Vagina (tissue), 2 donors: Measurements from ENCODE around the gene ACAD10. TPM values are rescaled to one million over a fixed set of nuclear protein-coding genes. Genes with fewer than 3 reads are reported as not detected.

Experiments used
- DNase-seq, 2 donors: peaks; one replicate each; pipeline ENCODE4 v3.0.0-alpha.2; 2017; ENCODE audit errors: extremely low spot score in 2 of 2
- H3K27ac ChIP-seq: fragments of 200-600 bp; sonication (generic); one replicate; pipeline ENCODE4 v1.5.1; 2019
- H3K27me3 ChIP-seq: fragments of 200-600 bp; sonication (generic); one replicate; pipeline ENCODE4 v1.5.1; 2019
- H3K36me3 ChIP-seq, 2 donors: fragments of 200-600 bp; sonication (generic); one replicate each; pipeline ENCODE4 v1.5.1; 2017 to 2019
- H3K4me1 ChIP-seq: fragments of 200-600 bp; sonication (generic); one replicate; pipeline ENCODE4 v1.5.1; 2019
- H3K4me3 ChIP-seq, 2 donors: fragments of 200-600 bp; sonication (generic); 1 replicate in 1 of 2; 2 replicates in 1 of 2; pipeline ENCODE4 v1.5.1; 2016 to 2019
- H3K9me3 ChIP-seq: fragments of 200-600 bp; sonication (generic); one replicate; pipeline ENCODE4 v1.5.1; 2019
- POLR2A ChIP-seq, 2 donors: fragments of 450-650 bp; IDR thresholded peaks; one replicate each; pipeline ENCODE4 v1.6.1; 2017; ENCODE audit warnings: antibody characterized with exemption in 2 of 2, mild to moderate bottlenecking in 2 of 2, moderate library complexity in 2 of 2
- POLR2AphosphoS5 ChIP-seq, 2 donors: sonication (generic); formaldehyde crosslinking; IDR thresholded peaks; one replicate each; pipeline ENCODE4 v1.9.0; 2017; ENCODE audit warnings: antibody characterized with exemption in 2 of 2, mild to moderate bottlenecking in 2 of 2, low read depth in 1 of 2; ENCODE audit not compliant: insufficient read depth in 1 of 2
- intact Hi-C: fragments of 100-400 bp; cut with DNase I; formaldehyde crosslinking; loops from one replicate; pipeline ENCODE4 v1.15.1; 2023
- total RNA-seq: library from RNA; depleted of rRNA; stranded (reverse); fragments of >200 nt; gene quantifications from one replicate; pipeline ENCODE4 v1.2.3, GENCODE V29; 2016
- TF ChIP-seq, protein P1 (sequence below), 3 experiments: fragments of 450-650 bp in 2 of 3; fragments of 200-600 bp in 1 of 3; sonication (generic) in 1 of 3; IDR thresholded peaks; one replicate each; pipeline ENCODE4 v1.5.1; 2017 to 2019; ENCODE audit warnings: antibody characterized with exemption in 3 of 3, mild to moderate bottlenecking in 2 of 3, moderate library complexity in 2 of 3

ACAD10 gene
- total RNA-seq, 1 donor from 2014 or later, result 26.5 TPM

GRCh38 chr12:111766608-111767361, 80.9 kb downstream of the ACAD10 start, which contains the start of gene ALDH2:
Gene ALDH2, plus strand, starts transcription at chr12:111766933. Its CDS starts 50 bp downstream, at chr12:111766983.
- DNase-seq, result no peak
- TF ChIP-seq POLR2A (IDR thresholded peaks at IDR 0.05) (peak in 1 of 2 donors; percentile 77), POLR2AphosphoS5 (IDR thresholded peaks at IDR 0.05; ENCODE audit: insufficient read depth in 1 of 2, low read depth in 1 of 2) (peak in 1 of 2 donors; percentile 79)
- TF ChIP-seq, protein P1, sequence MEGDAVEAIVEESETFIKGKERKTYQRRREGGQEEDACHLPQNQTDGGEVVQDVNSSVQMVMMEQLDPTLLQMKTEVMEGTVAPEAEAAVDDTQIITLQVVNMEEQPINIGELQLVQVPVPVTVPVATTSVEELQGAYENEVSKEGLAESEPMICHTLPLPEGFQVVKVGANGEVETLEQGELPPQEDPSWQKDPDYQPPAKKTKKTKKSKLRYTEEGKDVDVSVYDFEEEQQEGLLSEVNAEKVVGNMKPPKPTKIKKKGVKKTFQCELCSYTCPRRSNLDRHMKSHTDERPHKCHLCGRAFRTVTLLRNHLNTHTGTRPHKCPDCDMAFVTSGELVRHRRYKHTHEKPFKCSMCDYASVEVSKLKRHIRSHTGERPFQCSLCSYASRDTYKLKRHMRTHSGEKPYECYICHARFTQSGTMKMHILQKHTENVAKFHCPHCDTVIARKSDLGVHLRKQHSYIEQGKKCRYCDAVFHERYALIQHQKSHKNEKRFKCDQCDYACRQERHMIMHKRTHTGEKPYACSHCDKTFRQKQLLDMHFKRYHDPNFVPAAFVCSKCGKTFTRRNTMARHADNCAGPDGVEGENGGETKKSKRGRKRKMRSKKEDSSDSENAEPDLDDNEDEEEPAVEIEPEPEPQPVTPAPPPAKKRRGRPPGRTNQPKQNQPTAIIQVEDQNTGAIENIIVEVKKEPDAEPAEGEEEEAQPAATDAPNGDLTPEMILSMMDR (IDR thresholded peaks at IDR 0.05), result no peak
- Histone ChIP-seq H3K4me1 (peaks cover 54% of the 10 kb centered on the region), H3K4me3 (peak within 1 kb of the TSS; percentile 66 to 87), H3K36me3 (no peaks in the 10 kb centered on the region), H3K27me3 (no peaks in the 10 kb centered on the region), H3K27ac (peak within 1 kb of the TSS; percentile 88), H3K9me3 (no peaks in the 10 kb centered on the region)
- intact Hi-C loops, result no loop called here

DNA sequence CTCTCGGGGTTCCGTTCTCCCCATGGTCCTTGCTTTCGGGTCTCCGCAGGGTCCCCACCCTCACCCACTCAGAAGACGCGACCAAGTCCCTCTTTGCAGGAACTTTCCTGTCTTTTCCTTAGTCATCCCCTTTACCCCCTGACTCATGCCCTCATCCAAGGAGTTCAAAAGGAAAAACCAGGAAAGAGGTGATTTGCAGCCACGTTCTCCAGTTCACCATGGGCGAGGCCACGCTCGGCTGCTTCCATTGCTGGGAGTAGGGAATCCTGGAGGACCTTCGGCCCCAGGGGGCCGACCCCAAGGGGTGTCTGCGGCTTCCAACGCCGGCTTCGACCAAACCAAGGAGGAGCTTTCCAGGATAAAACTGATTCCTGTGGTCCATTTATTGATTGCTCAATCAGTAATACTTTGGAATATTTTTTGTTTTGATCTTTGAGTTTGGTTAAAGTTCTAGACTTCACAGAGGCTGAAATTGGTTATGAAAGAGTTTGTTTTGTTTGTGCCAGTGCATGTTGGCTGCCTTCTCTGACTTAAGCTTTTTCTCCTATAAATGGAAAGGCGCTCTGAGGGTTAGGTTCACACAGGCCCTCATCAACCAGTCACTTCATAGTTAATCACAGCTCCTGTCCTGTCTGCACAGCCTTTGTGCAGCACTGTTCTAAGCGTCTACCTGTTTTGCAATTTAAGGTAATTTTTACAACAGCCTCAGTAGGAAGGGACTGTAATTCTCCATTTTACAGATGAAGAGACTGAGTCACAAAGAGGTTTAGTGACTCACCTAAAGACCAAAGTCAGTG, 81.7 kb downstream of the ACAD10 start:
- TF ChIP-seq, protein P1 (IDR thresholded peaks at IDR 0.05), result no peak
- TF ChIP-seq POLR2AphosphoS5 (IDR thresholded peaks at IDR 0.05; ENCODE audit: insufficient read depth in 1 of 2, low read depth in 1 of 2), result no peak
- TF ChIP-seq POLR2A (IDR thresholded peaks at IDR 0.05), result no peak
- intact Hi-C loops, result no loop called here
- Histone ChIP-seq H3K9me3 (no peaks in the 10 kb centered on the region), H3K36me3 (no peaks in the 10 kb centered on the region), H3K27ac (peak overlapping the region; percentile 88), H3K4me3 (peak overlapping the region; percentile 66 to 87), H3K27me3 (no peaks in the 10 kb centered on the region), H3K4me1 (peaks cover 58% of the 10 kb centered on the region)
- no peak for DNase-seq

- H3K4me1 ChIP-seq, result peaks cover 65% of the 10 kb centered on the region
- peak overlapping the region; percentile 88 for H3K27ac ChIP-seq
- TF ChIP-seq, protein P1 (IDR thresholded peaks at IDR 0.05), result no peak
- TF ChIP-seq POLR2AphosphoS5 (IDR thresholded peaks at IDR 0.05; ENCODE audit: insufficient read depth in 1 of 2, low read depth in 1 of 2), result no peak
- no peaks in the 10 kb centered on the region for H3K27me3 ChIP-seq
- H3K36me3 ChIP-seq, result no peaks in the 10 kb centered on the region
- H3K9me3 ChIP-seq, result no peaks in the 10 kb centered on the region
- DNase-seq, result no peak
- peak overlapping the region; percentile 66 to 87 for H3K4me3 ChIP-seq
- intact Hi-C loops, result no loop called here
Observed at GRCh38 chr12:111768159-111768895, 82.5 kb downstream of the ACAD10 start.

- Histone ChIP-seq H3K4me1 (peaks cover 74% of the 10 kb centered on the region), H3K9me3 (no peaks in the 10 kb centered on the region), H3K27me3 (no peaks in the 10 kb centered on the region), H3K4me3 (no peak overlapping the region), H3K36me3 (no peaks in the 10 kb centered on the region), H3K27ac (no peak overlapping the region)
- no peak for DNase-seq
- intact Hi-C loops, result no loop called here
- no peak for TF ChIP-seq POLR2AphosphoS5 (IDR thresholded peaks at IDR 0.05; ENCODE audit: insufficient read depth in 1 of 2, low read depth in 1 of 2)
- TF ChIP-seq, protein P1 (IDR thresholded peaks at IDR 0.05), result no peak
- TF ChIP-seq POLR2A (IDR thresholded peaks at IDR 0.05), result no peak
Observed at GRCh38 chr12:111769599-111769998, 83.7 kb downstream of the ACAD10 start.
